T-helper 9 cell (primary cell): Measurements from ENCODE around the gene SERPINB12.

ENCODE experiments used
- DNase-seq: peaks from one replicate; pipeline ENCODE4 v3.0.0-alpha.2; 2020
- total RNA-seq, 2 donors: gene quantifications; one replicate each; lab custom pipeline; 2026; lab: John Stamatoyannopoulos, UW

Gene SERPINB12
- total RNA-seq = 0 reads per million in 2 donors

GRCh38 chr18:63542069-63542468, at the start of gene SERPINB12:
TSS of gene SERPINB12 (plus strand) at chr18:63542369. CDS start at chr18:63556160, 13,791 bp downstream.
- DNase-seq = no peak

- DNase-seq = no peak
Measured at GRCh38 chr18:63492851-63493250, 49.3 kb upstream of the SERPINB12 start.

- DNase-seq = no peak
Measured at GRCh38 chr18:63495675-63496074, 46.5 kb upstream of the SERPINB12 start.

GRCh38 chr18:63505566-63506335, 36.4 kb upstream of the SERPINB12 start:
- no peak for DNase-seq

GRCh38 chr18:63506336-63506646, 35.9 kb upstream of the SERPINB12 start:
- DNase-seq = no peak

- no peak for DNase-seq
Measured at GRCh38 chr18:63508596-63508995, 33.6 kb upstream of the SERPINB12 start.

- no peak for DNase-seq
Measured at GRCh38 chr18:63511285-63511684, 30.9 kb upstream of the SERPINB12 start.

GRCh38 chr18:63514326-63514725, 27.8 kb upstream of the SERPINB12 start:
- DNase-seq = no peak

GRCh38 chr18:63514888-63515678, 27.1 kb upstream of the SERPINB12 start:
- DNase-seq = no peak

- no peak for DNase-seq
Measured at GRCh38 chr18:63515801-63516200, 26.4 kb upstream of the SERPINB12 start.

GRCh38 chr18:63518178-63519012, 23.8 kb upstream of the SERPINB12 start:
- DNase-seq = peak; percentile 26

- no peak for DNase-seq
Measured at GRCh38 chr18:63520053-63520685, 22.0 kb upstream of the SERPINB12 start.

GRCh38 chr18:63523660-63524059, 18.5 kb upstream of the SERPINB12 start:
- DNase-seq = no peak

- DNase-seq = no peak
Measured at GRCh38 chr18:63527251-63527650, 14.9 kb upstream of the SERPINB12 start.

GRCh38 chr18:63528863-63529492, 13.2 kb upstream of the SERPINB12 start:
- no peak for DNase-seq

- no peak for DNase-seq
Measured at GRCh38 chr18:63532471-63532870, 9.7 kb upstream of the SERPINB12 start.

GRCh38 chr18:63534615-63535014, 7.6 kb upstream of the SERPINB12 start:
- no peak for DNase-seq

- DNase-seq = no peak
Measured at GRCh38 chr18:63539904-63540510, 2.2 kb upstream of the SERPINB12 start.

GRCh38 chr18:63544017-63544416, 1.8 kb downstream of the SERPINB12 start:
- DNase-seq = no peak

- no peak for DNase-seq
Measured at GRCh38 chr18:63545000-63545399, 2.8 kb downstream of the SERPINB12 start.

GRCh38 chr18:63550068-63550467, 7.9 kb downstream of the SERPINB12 start:
- no peak for DNase-seq

GRCh38 chr18:63551769-63552168, 9.6 kb downstream of the SERPINB12 start:
- no peak for DNase-seq
